SHP77 treated with DMSO at 0.1 percent for 48 hours (cell line): ENCODE measurements around the gene INPP4B.

Source experiments
- DNase-seq: peaks from one replicate; lab custom pipeline; 2025; lab: John Stamatoyannopoulos, UW

INPP4B gene

GRCh38 chr4:142574306-142574705, 271.8 kb downstream of the INPP4B start:
- DNase-seq = no peak

GRCh38 chr4:142572071-142572470, 274.0 kb downstream of the INPP4B start:
- no peak for DNase-seq

- no peak for DNase-seq
These were observed 278.3 kb downstream of the INPP4B start for GRCh38 chr4:142567620-142568451.

- no peak for DNase-seq
These were observed 278.9 kb downstream of the INPP4B start for GRCh38 chr4:142567199-142567598.

GRCh38 chr4:142566777-142567176, 279.3 kb downstream of the INPP4B start:
- DNase-seq = no peak

GRCh38 chr4:142566243-142566642, 279.9 kb downstream of the INPP4B start:
- no peak for DNase-seq

GRCh38 chr4:142565771-142566170, 280.3 kb downstream of the INPP4B start:
- DNase-seq = no peak

- no peak for DNase-seq
These were observed 282.3 kb downstream of the INPP4B start for GRCh38 chr4:142563682-142564291.

GRCh38 chr4:142559986-142560385, 286.1 kb downstream of the INPP4B start:
- DNase-seq = no peak

- DNase-seq = no peak
These were observed 287.2 kb downstream of the INPP4B start for GRCh38 chr4:142558851-142559250.

- no peak for DNase-seq
These were observed 288.8 kb downstream of the INPP4B start for GRCh38 chr4:142557239-142557801.

GRCh38 chr4:142556570-142557238, 289.4 kb downstream of the INPP4B start:
- no peak for DNase-seq

- DNase-seq = no peak
These were observed 290.1 kb downstream of the INPP4B start for GRCh38 chr4:142556048-142556447.

- no peak for DNase-seq
These were observed 291.7 kb downstream of the INPP4B start for GRCh38 chr4:142554412-142554811.

- no peak for DNase-seq
These were observed 294.4 kb downstream of the INPP4B start for GRCh38 chr4:142551517-142552305.

- no peak for DNase-seq
These were observed 295.1 kb downstream of the INPP4B start for GRCh38 chr4:142550965-142551364.

GRCh38 chr4:142549726-142550463, 296.2 kb downstream of the INPP4B start:
- DNase-seq = no peak

- no peak for DNase-seq
These were observed 296.9 kb downstream of the INPP4B start for GRCh38 chr4:142549248-142549647.

- no peak for DNase-seq
These were observed 297.6 kb downstream of the INPP4B start for GRCh38 chr4:142548491-142548890.

GRCh38 chr4:142547974-142548373, 298.1 kb downstream of the INPP4B start:
- DNase-seq = no peak

GRCh38 chr4:142544594-142544993, 301.5 kb downstream of the INPP4B start:
- no peak for DNase-seq
